GM12878 (cell line): Measurements from ENCODE around the gene CTPS1. TPM values are rescaled to one million over a fixed set of nuclear protein-coding genes. Genes with fewer than 3 reads are reported as not detected.

Source experiments
- ATAC-seq: fragments of 200-7000 bp; cut with Tn5 transposase; 3 replicates; pipeline ENCODE4 v1.9.1; 2020; ENCODE audit warnings: mild to moderate bottlenecking, moderate library complexity
- BruUV-seq: library from RNA; stranded (reverse); fragments of 400-500 nt; replicated peaks from 2 replicates; lab custom pipeline; 2021; lab: Mats Ljungman, UMichigan
- CTCF ChIA-PET: fragments of 300-600 bp; sonication (Branson Sonifier 250); formaldehyde crosslinking; extraction: SDS; loops from one replicate; lab custom pipeline; 2021; ENCODE audit warnings: inconsistent platforms; lab: Yijun Ruan, JAX
- POLR2A ChIA-PET: fragments of 350-600 bp; formaldehyde crosslinking; extraction: SDS; loops from one replicate; lab custom pipeline; 2021; ENCODE audit warnings: inconsistent platforms; lab: Charles Lee
- RAD21 ChIA-PET: fragments of 300-600 bp; sonication (Branson Sonifier 250); formaldehyde crosslinking; loops from one replicate; lab custom pipeline; 2023; ENCODE audit warnings: antibody characterized with exemption; ENCODE audit not compliant: unreplicated experiment; lab: Charles Lee
- SMC1A ChIA-PET: fragments of 300-600 bp; sonication (Branson Sonifier 250); formaldehyde crosslinking; loops from one replicate; lab custom pipeline; 2023; ENCODE audit not compliant: unreplicated experiment, uncharacterized antibody; lab: Charles Lee
- DNase-seq: peaks from one replicate; pipeline ENCODE4 v3.0.0-alpha.2; 2011; ENCODE audit warnings: low read depth, low spot score
- FAIRE-seq: peaks from 3 replicates; lab custom pipeline; 2011; peaks lifted over from hg19 to GRCh38; lab: Jason Lieb, UNC
- H2AFZ ChIP-seq: 2 replicates; pipeline ENCODE4 v1.6.0; 2011; ENCODE audit warnings: low read depth, low read length, control low read depth; ENCODE audit not compliant: control insufficient read depth
- H3K27ac ChIP-seq: 2 replicates; pipeline ENCODE4 v1.5.1; 2011; ENCODE audit warnings: control low read depth; ENCODE audit not compliant: control insufficient read depth, insufficient read depth
- H3K27me3 ChIP-seq, 2 experiments: replicated peaks in 1 of 2; 2 replicates each; pipeline versions ENCODE4 v1.6.0 to v1.6.1; 2011; ENCODE audit warnings: low read length in 1 of 2; ENCODE audit not compliant: control insufficient read depth in 2 of 2, insufficient read depth in 2 of 2
- H3K36me3 ChIP-seq, 2 experiments: 2 replicates each; pipeline ENCODE4 v1.5.1; 2011; ENCODE audit warnings: low read length in 1 of 2; ENCODE audit not compliant: control insufficient read depth in 2 of 2, insufficient read depth in 2 of 2
- H3K4me1 ChIP-seq: 2 replicates; pipeline ENCODE4 v1.6.1; 2011; ENCODE audit warnings: mild to moderate bottlenecking, low read length, moderate library complexity, mixed read lengths; ENCODE audit not compliant: control insufficient read depth, insufficient read depth
- H3K4me2 ChIP-seq: 2 replicates; pipeline ENCODE4 v1.6.0; 2011; ENCODE audit warnings: control low read depth; ENCODE audit not compliant: control insufficient read depth, insufficient read depth
- H3K4me3 ChIP-seq: fragments of 200-600 bp; sonication (generic); 2 replicates; pipeline ENCODE4 v1.5.1; 2016
- H3K79me2 ChIP-seq: 2 replicates; pipeline ENCODE4 v1.6.0; 2011; ENCODE audit warnings: low read length; ENCODE audit not compliant: control insufficient read depth, insufficient read depth
- H3K9ac ChIP-seq: 2 replicates; pipeline ENCODE4 v1.8.0; 2011; ENCODE audit warnings: low read length, control low read depth, mixed read lengths; ENCODE audit not compliant: control insufficient read depth, insufficient read depth
- H3K9me3 ChIP-seq: replicated peaks from 3 replicates; pipeline ENCODE4 v1.5.1; 2011; ENCODE audit warnings: mild to moderate bottlenecking, low read length; ENCODE audit not compliant: control insufficient read depth, insufficient read depth
- H4K20me1 ChIP-seq: 2 replicates; pipeline ENCODE4 v1.6.0; 2011; ENCODE audit not compliant: control insufficient read depth, insufficient read depth
- FOXM1 ChIP-seq: IDR thresholded peaks from 2 replicates; pipeline ENCODE4 v1.6.1; 2012; ENCODE audit warnings: low read depth, mild to moderate bottlenecking, inconsistent platforms, low read length, moderate library complexity
- GATAD2B ChIP-seq: fragments of 450-650 bp; conservative IDR thresholded peaks from 2 replicates; pipeline ENCODE4 v1.6.1; 2017; ENCODE audit warnings: low read depth, mild to moderate bottlenecking, moderate library complexity
- IRF3 ChIP-seq: fragments of 450-650 bp; IDR thresholded peaks from 2 replicates; pipeline ENCODE4 v1.6.1; 2014; ENCODE audit warnings: mild to moderate bottlenecking
- IRF4 ChIP-seq: IDR thresholded peaks from 2 replicates; pipeline ENCODE4 v1.6.1; 2011; ENCODE audit warnings: low read depth, low read length
- KDM1A ChIP-seq: fragments of 200-600 bp; sonication (generic); IDR thresholded peaks from 2 replicates; pipeline ENCODE4 v1.6.1; 2016; ENCODE audit warnings: borderline replicate concordance
- NBN ChIP-seq: fragments of 450-650 bp; IDR thresholded peaks from 2 replicates; pipeline ENCODE4 v1.6.1; 2016
- NRF1 ChIP-seq: conservative IDR thresholded peaks from 2 replicates; pipeline ENCODE4 v1.6.1; 2011; ENCODE audit warnings: mild to moderate bottlenecking, low read depth, low read length, improper control_type of control experiment
- POLR2A ChIP-seq: IDR thresholded peaks from 2 replicates; pipeline ENCODE4 v1.6.1; 2011; ENCODE audit warnings: low read depth, mild to moderate bottlenecking, low read length
- POLR2AphosphoS5 ChIP-seq: IDR thresholded peaks from 2 replicates; pipeline ENCODE4 v1.6.1; 2011; ENCODE audit warnings: mild to moderate bottlenecking, low read length, inconsistent platforms
- RB1 ChIP-seq: fragments of 450-650 bp; formaldehyde crosslinking; IDR thresholded peaks from 2 replicates; pipeline ENCODE4 v1.6.1; 2017; ENCODE audit warnings: mild to moderate bottlenecking, borderline replicate concordance
- SMC3 ChIP-seq: IDR thresholded peaks from 2 replicates; pipeline ENCODE4 v1.6.1; 2011; ENCODE audit warnings: low read length, improper control_type of control experiment, borderline replicate concordance
- SPI1 ChIP-seq: IDR thresholded peaks from 2 replicates; pipeline ENCODE4 v1.6.1; 2011; ENCODE audit warnings: low read depth, mild to moderate bottlenecking, low read length, moderate library complexity, borderline replicate concordance; ENCODE audit not compliant: insufficient read depth
- SUPT20H ChIP-seq: IDR thresholded peaks from 2 replicates; pipeline ENCODE4 v1.6.1; 2011; ENCODE audit warnings: low read depth, mild to moderate bottlenecking, low read length, moderate library complexity, borderline replicate concordance; ENCODE audit not compliant: control insufficient read depth
- YBX1 ChIP-seq: fragments of 450-650 bp; IDR thresholded peaks from 2 replicates; pipeline ENCODE4 v1.6.1; 2016; ENCODE audit warnings: antibody characterized with exemption
- ZBTB33 ChIP-seq: fragments of 450-650 bp; IDR thresholded peaks from 2 replicates; pipeline ENCODE4 v1.6.1; 2017; ENCODE audit warnings: mild to moderate bottlenecking
- ZNF207 ChIP-seq: fragments of 450-650 bp; IDR thresholded peaks from 2 replicates; pipeline ENCODE4 v1.6.1; 2014; ENCODE audit warnings: antibody characterized with exemption, mild to moderate bottlenecking, borderline replicate concordance
- ZNF217 ChIP-seq: fragments of 450-650 bp; IDR thresholded peaks from 2 replicates; pipeline ENCODE4 v1.6.1; 2017; ENCODE audit warnings: antibody characterized with exemption, mild to moderate bottlenecking
- ZSCAN29 ChIP-seq: fragments of 450-650 bp; IDR thresholded peaks from 2 replicates; pipeline ENCODE4 v1.6.1; 2017; ENCODE audit warnings: mild to moderate bottlenecking, moderate library complexity
- WGBS: methylation state at CpG from one replicate; pipeline ENCODE4 v1.1.6; 2016; ENCODE audit warnings: low lambda C conversion rate; ENCODE audit not compliant: insufficient replicate concordance, insufficient coverage; ENCODE audit errors: missing lambda C conversion rate; 5-methylcytosine and 5-hydroxymethylcytosine counted together
- in situ Hi-C: fragments of 300-500 bp; cut with MboI; formaldehyde crosslinking; loops from 9 replicates; pipeline ENCODE4 v1.14.3; 2018; ENCODE audit warnings: mixed read lengths
- intact Hi-C: fragments of 100-400 bp; cut with micrococcal nuclease; formaldehyde crosslinking; loops from one replicate; pipeline ENCODE4 v1.14.2; 2022; ENCODE audit not compliant: unreplicated experiment
- polyA plus RNA-seq, 11 experiments: library from polyadenylated mRNA; depleted of rRNA in 4 of 11; unstranded in 6 of 11; stranded (reverse) in 5 of 11; fragments of >200 nt; fragmentation: Nextera tagmentation in 4 of 11; fragmentation: Illumina TruSeq in 1 of 11; extraction: Ambion mirVana in 4 of 11; extraction: Trizol in 1 of 11; gene quantifications; 1 replicate in 1 of 11; 2 replicates in 10 of 11; pipeline versions ENCODE4 v1.2.1 to v1.2.3, GENCODE V29; 2011 to 2016; ENCODE audit warnings: inconsistent platforms in 2 of 11, missing spikeins in 2 of 11, low read depth in 1 of 11
- total RNA-seq, 4 experiments: library from RNA; depleted of rRNA in 3 of 4; stranded (reverse); fragments of >200 nt in 3 of 4; fragmentation: Illumina TruSeq in 1 of 4; extraction: Trizol in 1 of 4; gene quantifications; 2 replicates each; pipeline versions ENCODE4 v1.2.1 to v1.2.3, GENCODE V29; 2013 to 2021

Gene CTPS1
- total and polyA plus RNA-seq, 10 of the 15 experiments (the other 5 are each of a cell fraction or from before 2014, with no cell fraction given): 27.5 to 106 (median 62.8) TPM

- in situ Hi-C loops: no loop called here
- BruUV-seq: no TSS peak
- intact Hi-C loops: no loop called here
- CTCF ChIA-PET: interaction anchor here (0.6 to 1.4 kb wide), 3 partner anchors 22 to 30 kb away, joined by 3 to 5 read pairs (median 4); no protein-coding TSS in a partner anchor
- SMC1A ChIA-PET: interaction anchor here (1.3 kb wide), 1 partner anchor 29 kb away, joined by 3 read pairs; no protein-coding TSS in a partner anchor
- Histone ChIP-seq H3K4me3 (no peak overlapping the region), H3K79me2 (no peaks in the 10 kb centered on the region), H3K27me3 (no peaks in the 10 kb centered on the region), H3K4me1 (no peaks in the 10 kb centered on the region), H2AFZ (no peak overlapping the region), H3K36me3 (no peaks in the 10 kb centered on the region), H4K20me1 (no peaks in the 10 kb centered on the region), H3K9me3 (no peaks in the 10 kb centered on the region), H3K4me2 (no peak overlapping the region), H3K9ac (no peak overlapping the region), H3K27ac (no peak overlapping the region)
- DNase-seq (no peak), ATAC-seq (no peak), FAIRE-seq (no peak)
- WGBS: 17% methylated on average over 2 of the region's 2 CpGs
- TF ChIP-seq POLR2AphosphoS5: no peak
- no peak for TF ChIP-seq SMC3
- TF ChIP-seq GATAD2B: no peak
- no peak for TF ChIP-seq YBX1
- no peak for TF ChIP-seq FOXM1
- no peak for TF ChIP-seq SUPT20H
- no peak for TF ChIP-seq POLR2A
- TF ChIP-seq SPI1: no peak
- TF ChIP-seq NBN: no peak
- TF ChIP-seq IRF3: no peak
- TF ChIP-seq IRF4: no peak
- TF ChIP-seq ZBTB33: no peak
- TF ChIP-seq ZNF207: no peak
- no peak for TF ChIP-seq ZNF217
- no peak for TF ChIP-seq RB1
- TF ChIP-seq KDM1A: no peak
- no peak for TF ChIP-seq NRF1
- TF ChIP-seq ZSCAN29: no peak
- POLR2A ChIA-PET: no interaction called here
- RAD21 ChIA-PET: no interaction called here
These were observed 5.6 kb upstream of the CTPS1 start for GRCh38 chr1:40973912-40974311.
